ENCODE data around the gene OMD. TPM values are rescaled to one million over a fixed set of nuclear protein-coding genes. Genes with fewer than 3 reads are reported as not detected.

OMD gene
- total RNA-seq = 10 to 100 TPM in 1 of 4 donors, 1 to 10 TPM in 3; 2.3 to 14.0 (median 4.9) TPM

GRCh38 chr9:92424340-92424739 lies at the start of gene OMD:
OMD (minus strand) TSS chr9:92424471; CDS start chr9:92417558, 6,913 bp downstream.
- intact Hi-C loops (cut with DNase I; ENCODE audit: low total_unique reads) = no loop called here
- DNase-seq (ENCODE audit: low spot score in 2 of 2) = no peak
- TF ChIP-seq POLR2A (IDR thresholded peaks at IDR 0.05) = no peak
- TF ChIP-seq, protein P1, sequence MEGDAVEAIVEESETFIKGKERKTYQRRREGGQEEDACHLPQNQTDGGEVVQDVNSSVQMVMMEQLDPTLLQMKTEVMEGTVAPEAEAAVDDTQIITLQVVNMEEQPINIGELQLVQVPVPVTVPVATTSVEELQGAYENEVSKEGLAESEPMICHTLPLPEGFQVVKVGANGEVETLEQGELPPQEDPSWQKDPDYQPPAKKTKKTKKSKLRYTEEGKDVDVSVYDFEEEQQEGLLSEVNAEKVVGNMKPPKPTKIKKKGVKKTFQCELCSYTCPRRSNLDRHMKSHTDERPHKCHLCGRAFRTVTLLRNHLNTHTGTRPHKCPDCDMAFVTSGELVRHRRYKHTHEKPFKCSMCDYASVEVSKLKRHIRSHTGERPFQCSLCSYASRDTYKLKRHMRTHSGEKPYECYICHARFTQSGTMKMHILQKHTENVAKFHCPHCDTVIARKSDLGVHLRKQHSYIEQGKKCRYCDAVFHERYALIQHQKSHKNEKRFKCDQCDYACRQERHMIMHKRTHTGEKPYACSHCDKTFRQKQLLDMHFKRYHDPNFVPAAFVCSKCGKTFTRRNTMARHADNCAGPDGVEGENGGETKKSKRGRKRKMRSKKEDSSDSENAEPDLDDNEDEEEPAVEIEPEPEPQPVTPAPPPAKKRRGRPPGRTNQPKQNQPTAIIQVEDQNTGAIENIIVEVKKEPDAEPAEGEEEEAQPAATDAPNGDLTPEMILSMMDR (IDR thresholded peaks at IDR 0.05) = no peak
- no peak within 1 kb of the TSS for H3K4me3 ChIP-seq (ENCODE audit: low read depth, poor library complexity, severe bottlenecking)
- 45 to 56% methylated on average over 1 of the region's 1 CpG for WGBS, 2 donors

DNA sequence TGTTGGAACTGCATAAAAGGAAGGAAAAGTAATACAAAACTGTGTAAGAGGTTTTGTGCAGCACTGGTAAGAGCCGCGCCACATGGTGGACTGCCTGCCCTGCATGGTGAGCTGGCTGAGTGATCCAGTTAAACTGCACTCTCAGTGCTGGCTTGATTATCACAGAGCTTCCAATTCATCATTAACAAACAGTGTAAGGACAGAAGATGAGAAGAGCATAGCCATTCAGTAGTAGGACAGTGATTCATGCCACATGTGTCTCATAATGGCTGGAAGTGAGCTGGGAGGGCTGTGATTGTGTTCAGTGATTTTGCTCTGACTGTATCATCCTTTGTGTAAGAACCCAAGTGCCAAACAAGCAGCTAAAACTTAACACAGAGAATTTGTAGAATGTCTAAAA lies 43.9 kb upstream of the OMD start:
- intact Hi-C loops (cut with DNase I; ENCODE audit: low total_unique reads) = no loop called here
- 72 to 87% methylated on average over 2 of the region's 2 CpGs for WGBS, 2 donors
- H3K4me3 ChIP-seq (ENCODE audit: low read depth, poor library complexity, severe bottlenecking) = no peak overlapping the region
- no peak for DNase-seq (ENCODE audit: low spot score in 2 of 2)
- no peak for TF ChIP-seq POLR2A (IDR thresholded peaks at IDR 0.05)
- TF ChIP-seq, protein P1 (IDR thresholded peaks at IDR 0.05) = no peak

GRCh38 chr9:92467511-92467910 lies 43.2 kb upstream of the OMD start:
- DNase-seq (ENCODE audit: low spot score in 2 of 2) = no peak
- TF ChIP-seq POLR2A (IDR thresholded peaks at IDR 0.05) = no peak
- TF ChIP-seq, protein P1 (IDR thresholded peaks at IDR 0.05) = no peak
- no peak overlapping the region for H3K4me3 ChIP-seq (ENCODE audit: low read depth, poor library complexity, severe bottlenecking)
- intact Hi-C loops (cut with DNase I; ENCODE audit: low total_unique reads) = no loop called here
- WGBS, 2 donors = 55% methylated on average over 2 of the region's 2 CpGs

DNA sequence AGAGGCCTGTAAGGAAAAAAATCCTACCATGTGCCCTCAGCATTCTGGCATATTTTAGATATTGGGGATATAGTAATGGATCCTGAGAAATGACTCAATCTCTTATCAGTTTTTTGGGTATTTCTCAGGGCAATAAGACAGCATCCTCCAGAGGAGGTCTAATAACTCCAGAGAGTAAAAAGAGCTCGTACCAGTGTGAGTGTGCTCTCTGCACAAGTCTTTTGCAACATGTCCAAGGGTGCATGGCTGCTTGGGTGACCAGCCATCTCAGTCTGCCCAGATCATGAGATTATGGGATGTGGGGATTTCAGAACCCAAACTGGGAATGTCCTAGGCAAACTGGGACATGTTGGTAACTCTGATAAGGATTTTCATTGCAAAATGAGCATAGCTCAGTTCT lies 42.8 kb upstream of the OMD start:
- TF ChIP-seq POLR2A (IDR thresholded peaks at IDR 0.05) = no peak
- TF ChIP-seq, protein P1 (IDR thresholded peaks at IDR 0.05) = no peak
- H3K4me3 ChIP-seq (ENCODE audit: low read depth, poor library complexity, severe bottlenecking) = no peak overlapping the region
- intact Hi-C loops (cut with DNase I; ENCODE audit: low total_unique reads) = no loop called here
- DNase-seq (ENCODE audit: low spot score in 2 of 2) = no peak
- WGBS, 2 donors = 57 to 73% methylated on average over 1 of the region's 1 CpG

- TF ChIP-seq, protein P1 (IDR thresholded peaks at IDR 0.05) = no peak
- TF ChIP-seq POLR2A (IDR thresholded peaks at IDR 0.05) = no peak
- WGBS, 2 donors = 50 to 56% methylated on average over 3 of the region's 3 CpGs
- H3K4me3 ChIP-seq (ENCODE audit: low read depth, poor library complexity, severe bottlenecking) = no peak overlapping the region
- no peak for DNase-seq (ENCODE audit: low spot score in 2 of 2)
- intact Hi-C loops (cut with DNase I; ENCODE audit: low total_unique reads) = no loop called here
Observed at GRCh38 chr9:92463984-92464383, 39.7 kb upstream of the OMD start.

DNA sequence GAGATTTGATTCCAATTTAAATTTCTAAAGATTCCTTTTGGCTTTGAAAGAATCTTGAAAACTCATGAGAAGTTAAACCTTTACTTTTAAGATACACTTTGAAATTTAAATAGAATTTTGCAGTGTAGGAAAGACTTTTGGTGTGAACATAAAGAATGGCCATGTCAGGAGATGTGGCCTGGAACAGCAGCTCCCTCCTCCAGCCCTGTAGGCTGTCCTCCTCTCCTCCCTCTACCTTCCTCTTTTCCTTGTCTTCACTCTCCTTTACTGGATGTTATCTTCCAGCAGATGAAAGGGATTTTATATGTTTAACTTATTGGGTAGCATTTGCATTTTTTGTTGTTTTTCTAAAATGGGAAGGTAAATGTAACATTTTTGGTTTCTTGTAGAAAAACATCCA lies 39.1 kb upstream of the OMD start:
- no peak for DNase-seq (ENCODE audit: low spot score in 2 of 2)
- no peak overlapping the region for H3K4me3 ChIP-seq (ENCODE audit: low read depth, poor library complexity, severe bottlenecking)
- no peak for TF ChIP-seq POLR2A (IDR thresholded peaks at IDR 0.05)
- TF ChIP-seq, protein P1 (IDR thresholded peaks at IDR 0.05) = no peak
- intact Hi-C loops (cut with DNase I; ENCODE audit: low total_unique reads) = no loop called here

Data from lower leg skin (tissue), 4 donors.